Naive thymus-derived CD8-positive, alpha-beta T cell (primary cell): ENCODE results near the gene GATD1. TPM values are rescaled to one million over a fixed set of nuclear protein-coding genes. Genes with fewer than 3 reads are reported as not detected.

ENCODE experiments used
- ATAC-seq, 2 donors: fragments of 150-1000 bp; cut with Tn5 transposase in 1 of 2; sonication (Bioruptor Pico), chemical (Tn5 transposase) in 1 of 2; 1 replicate in 1 of 2; 2 replicates in 1 of 2; pipeline ENCODE4 v1.10.0; 2021; ENCODE audit warnings: mild to moderate bottlenecking in 2 of 2, moderate library complexity in 2 of 2
- POLR2A ChIA-PET: fragments of 350-600 bp; sonication (Branson Sonifier 250); formaldehyde crosslinking; loops from one replicate; lab custom pipeline; 2021; ENCODE audit warnings: antibody characterized with exemption; lab: Charles Lee
- DNase-seq, 10 donors: peaks; one replicate each; pipeline versions ENCODE4 v3.0.0 to v3.0.0-alpha.2; 2020 to 2022
- H3K27ac Mint-ChIP-seq, 10 donors: one replicate each; pipeline ENCODE4 v1.8.0; 2020 to 2022; ENCODE audit warnings: mild to moderate bottlenecking in 10 of 10, mixed read lengths in 10 of 10, moderate library complexity in 4 of 10, inconsistent platforms in 1 of 10
- H3K27me3 Mint-ChIP-seq, 5 donors: one replicate each; pipeline ENCODE4 v1.8.0; 2021 to 2022; ENCODE audit warnings: mixed read lengths in 5 of 5
- H3K36me3 Mint-ChIP-seq, 3 donors: one replicate each; pipeline ENCODE4 v1.8.0; 2020 to 2022; ENCODE audit warnings: mixed read lengths in 3 of 3, mild to moderate bottlenecking in 2 of 3, inconsistent platforms in 1 of 3
- H3K4me1 Mint-ChIP-seq, 4 donors: one replicate each; pipeline ENCODE4 v1.8.0; 2021 to 2022; ENCODE audit warnings: mixed read lengths in 4 of 4
- H3K4me3 Mint-ChIP-seq, 10 donors: one replicate each; pipeline ENCODE4 v1.8.0; 2020 to 2022; ENCODE audit warnings: mild to moderate bottlenecking in 10 of 10, mixed read lengths in 10 of 10, moderate library complexity in 6 of 10, inconsistent platforms in 1 of 10
- H3K9me3 Mint-ChIP-seq, 9 donors: one replicate each; pipeline ENCODE4 v1.8.0; 2020 to 2022; ENCODE audit warnings: mixed read lengths in 9 of 9, mild to moderate bottlenecking in 3 of 9, inconsistent platforms in 1 of 9, moderate library complexity in 1 of 9
- polyA plus RNA-seq, 3 donors: library from polyadenylated mRNA; unstranded; fragments of 300-500 nt; fragmentation: Illumina TruSeq; gene quantifications; one replicate each; pipeline ENCODE4 v1.2.3, GENCODE V29; 2021
- total RNA-seq, 8 experiments: library from RNA in 2 of 8; stranded (reverse) in 2 of 8; gene quantifications; one replicate each; pipeline ENCODE4 v1.2.3 and lab custom pipeline; 2021 to 2026

The GATD1 gene
- total and polyA plus RNA-seq, 5 experiments from 2014 or later = 7.2 to 65.6 (median 20.7) TPM

GRCh38 chr11:819943-820649 lies 42.8 kb upstream of the GATD1 start:
- H3K36me3 Mint-ChIP-seq = peaks cover 0 to 28% (median 10%) of the 10 kb centered on the region in 3 donors
- POLR2A ChIA-PET = interaction anchor here (0.6 to 6.0 kb wide), 17 partner anchors 9 to 613 kb away, joined by 3 to 127 read pairs (median 9); partner anchors contain the start of genes BET1L, CD151, CHID1 and CRACR2B
- peak overlapping the region; percentile 79 to 92 (median 88) for H3K4me3 Mint-ChIP-seq
- H3K27ac Mint-ChIP-seq = peak overlapping the region; percentile 57 to 95 (median 89)
- H3K4me1 Mint-ChIP-seq = peaks cover 4 to 22% (median 20%) of the 10 kb centered on the region in 4 donors
- H3K27me3 Mint-ChIP-seq = peaks cover 0 to 5% (median 0%) of the 10 kb centered on the region in 5 donors
- no peaks in the 10 kb centered on the region for H3K9me3 Mint-ChIP-seq
- DNase-seq (peak; percentile 92 to 97 (median 96)), ATAC-seq (peak; percentile 79 to 81)

GRCh38 chr11:819129-819931 lies 42.0 kb upstream of the GATD1 start:
- ATAC-seq (peak; percentile 71 to 72), DNase-seq (peak; percentile 87 to 98 (median 93))
- H3K4me1 Mint-ChIP-seq = peaks cover 4 to 20% (median 20%) of the 10 kb centered on the region in 4 donors
- no peaks in the 10 kb centered on the region for H3K9me3 Mint-ChIP-seq
- H3K36me3 Mint-ChIP-seq = peaks cover 0 to 23% (median 4%) of the 10 kb centered on the region in 3 donors
- POLR2A ChIA-PET = interaction anchor here (0.6 to 6.0 kb wide), 25 partner anchors 8 to 612 kb away, joined by 3 to 127 read pairs (median 5); partner anchors contain the start of genes BET1L, CD151, CHID1 and CRACR2B
- H3K27me3 Mint-ChIP-seq = peaks cover 0 to 2% (median 0%) of the 10 kb centered on the region in 5 donors
- peak overlapping the region; percentile 77 to 92 (median 86) for H3K4me3 Mint-ChIP-seq
- peak overlapping the region in 9 of 10 donors; percentile 57 to 95 (median 89) for H3K27ac Mint-ChIP-seq

DNA sequence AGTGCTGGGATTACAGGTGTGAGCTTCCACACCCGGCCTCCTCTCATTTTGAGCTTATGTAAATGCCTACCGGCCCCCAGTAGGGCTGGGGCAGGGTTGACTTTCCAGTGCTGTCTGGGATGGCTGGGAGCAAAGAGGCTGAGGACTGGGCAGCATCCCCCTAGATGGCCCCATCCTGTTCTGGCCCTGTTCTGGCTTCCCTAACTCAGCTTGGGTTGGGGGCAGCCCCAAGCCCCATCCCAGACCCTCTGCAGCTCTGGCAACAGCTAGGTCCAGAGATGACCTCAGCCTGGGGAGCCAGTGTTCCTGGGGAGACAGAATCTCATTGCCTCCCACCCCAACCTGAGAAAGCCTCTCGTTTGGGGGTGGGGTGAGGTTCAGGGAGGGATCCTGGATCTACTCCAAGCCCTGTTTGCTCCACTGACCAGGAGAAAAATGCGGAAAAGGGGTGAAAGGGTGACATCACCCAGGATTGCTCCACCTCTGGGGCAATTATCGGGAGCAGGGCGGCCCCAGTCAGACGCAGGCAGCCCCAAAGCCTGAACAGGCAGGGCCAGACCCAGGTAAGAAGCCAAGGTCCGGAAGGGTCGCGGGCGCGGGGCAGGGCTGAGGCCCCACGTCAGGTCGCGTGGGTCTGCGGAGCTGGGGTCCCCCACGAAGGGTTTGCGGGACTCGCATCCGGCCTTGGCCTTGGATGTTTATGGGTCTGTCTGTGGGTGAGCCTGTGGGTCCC lies 41.3 kb upstream of the GATD1 start, which contains the start of gene PNPLA2:
PNPLA2 (plus strand) TSS at position 519 of the 733 bp plus-strand sequence. CDS start 805 bp downstream, outside the sequence.
- peak within 1 kb of the TSS; percentile 57 to 95 (median 89) for H3K27ac Mint-ChIP-seq
- DNase-seq (no peak), ATAC-seq (no peak)
- H3K4me3 Mint-ChIP-seq = peak within 1 kb of the TSS; percentile 78 to 92 (median 86)
- peaks cover 6 to 22% (median 20%) of the 10 kb centered on the region in 4 donors for H3K4me1 Mint-ChIP-seq
- H3K9me3 Mint-ChIP-seq = no peaks in the 10 kb centered on the region
- POLR2A ChIA-PET = interaction anchor here (0.8 to 6.0 kb wide), 20 partner anchors 7 to 611 kb away, joined by 3 to 127 read pairs (median 6); partner anchors contain the start of genes BET1L, CD151, CHID1 and CRACR2B
- H3K36me3 Mint-ChIP-seq = peaks cover 0 to 21% (median 4%) of the 10 kb centered on the region in 3 donors
- H3K27me3 Mint-ChIP-seq = peaks cover 0 to 2% (median 0%) of the 10 kb centered on the region in 5 donors

GRCh38 chr11:816433-816779 lies 39.1 kb upstream of the GATD1 start:
- POLR2A ChIA-PET = interaction anchor here (0.6 to 5.7 kb wide), 4 partner anchors 12 to 310 kb away, joined by 3 to 67 read pairs (median 4); partner anchors contain the start of genes PIDD1 and RNH1
- H3K4me1 Mint-ChIP-seq = peaks cover 4 to 28% (median 22%) of the 10 kb centered on the region in 4 donors
- no peaks in the 10 kb centered on the region for H3K9me3 Mint-ChIP-seq
- no peaks in the 10 kb centered on the region for H3K27me3 Mint-ChIP-seq
- ATAC-seq = no peak
- peak overlapping the region in 2 of 10 donors; percentile 19 to 62 for H3K4me3 Mint-ChIP-seq
- peak overlapping the region in 1 of 10 donors; percentile 33 for H3K27ac Mint-ChIP-seq
- no peak for DNase-seq
- peaks cover 0 to 22% (median 2%) of the 10 kb centered on the region in 3 donors for H3K36me3 Mint-ChIP-seq

DNA sequence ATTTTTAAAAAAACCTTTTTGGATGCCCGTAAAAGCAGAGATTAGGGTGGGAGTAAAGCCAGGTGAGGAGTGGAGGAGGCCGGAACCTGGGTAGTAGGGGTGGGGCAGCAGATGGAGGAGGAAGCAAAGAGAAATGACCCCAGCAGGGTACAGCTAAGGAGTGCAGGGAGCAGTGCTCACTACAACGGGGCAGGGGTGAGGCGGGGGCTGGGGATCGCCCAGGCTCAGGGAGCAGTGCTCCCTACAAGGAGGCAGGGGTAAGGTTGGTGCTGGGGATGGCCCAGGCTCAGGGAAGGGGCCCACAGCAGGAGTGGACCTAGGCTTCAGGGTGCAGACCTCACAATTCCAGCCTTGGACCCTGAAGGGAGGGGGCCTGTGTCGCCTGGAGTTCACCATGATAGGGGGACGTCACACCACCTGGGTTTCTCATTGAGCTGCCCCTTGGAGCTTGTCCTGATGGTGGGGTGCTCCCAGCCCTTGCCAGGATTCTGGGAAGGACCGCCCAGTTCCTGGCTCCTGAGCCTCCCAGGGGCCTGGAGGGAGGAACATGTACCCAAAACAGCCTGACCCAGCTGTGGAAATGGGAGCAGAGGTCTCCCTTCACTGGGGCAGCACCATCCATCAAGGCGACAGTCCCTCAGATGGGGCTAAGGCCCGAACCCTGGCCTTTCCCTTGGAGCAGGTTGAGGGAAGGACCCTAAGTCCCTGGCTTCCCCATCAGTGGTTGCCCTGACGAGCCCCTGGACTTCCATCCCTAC lies 38.6 kb upstream of the GATD1 start:
- ATAC-seq (no peak), DNase-seq (no peak)
- H3K4me1 Mint-ChIP-seq = peaks cover 2 to 29% (median 22%) of the 10 kb centered on the region in 4 donors
- no peaks in the 10 kb centered on the region for H3K9me3 Mint-ChIP-seq
- H3K4me3 Mint-ChIP-seq = peak overlapping the region in 2 of 10 donors; percentile 19 to 62
- no peaks in the 10 kb centered on the region for H3K27me3 Mint-ChIP-seq
- no peak overlapping the region for H3K27ac Mint-ChIP-seq
- POLR2A ChIA-PET = interaction anchor here (0.6 to 5.7 kb wide), 3 partner anchors 11 to 37 kb away, joined by 3 to 67 read pairs (median 5); partner anchors contain the start of gene PIDD1
- H3K36me3 Mint-ChIP-seq = peaks cover 0 to 25% (median 2%) of the 10 kb centered on the region in 3 donors

DNA sequence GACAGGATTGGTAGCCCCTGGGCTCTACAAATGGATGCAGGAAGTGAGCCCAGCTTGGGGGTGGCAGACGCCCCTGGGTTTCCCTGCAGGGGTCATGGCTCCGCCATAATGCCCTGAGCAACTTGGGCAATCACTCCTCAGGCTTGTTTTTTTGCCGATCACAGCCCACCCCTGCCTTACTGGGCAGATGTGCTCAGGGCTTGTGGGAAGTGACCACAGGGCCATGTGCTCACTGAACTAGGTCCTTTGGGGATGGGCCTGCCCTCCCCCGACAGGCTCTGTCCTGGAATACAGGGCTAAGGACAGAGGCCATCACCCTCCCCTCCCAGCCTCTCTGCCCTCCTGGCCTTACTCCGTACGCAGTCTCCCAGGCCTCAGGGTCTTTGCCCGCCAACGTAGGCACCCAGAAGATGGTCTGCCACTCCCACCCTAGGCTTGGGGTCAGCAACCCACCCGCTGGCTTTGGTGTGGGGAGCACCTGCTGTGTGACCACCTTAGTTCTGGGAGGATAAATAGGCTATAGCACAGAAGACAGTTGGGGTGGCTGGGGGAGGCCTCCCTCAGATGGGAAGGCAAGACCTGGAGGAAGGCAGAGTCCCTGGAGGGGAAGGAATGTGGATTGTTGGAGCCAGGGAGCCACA lies 36.3 kb upstream of the GATD1 start:
- H3K4me1 Mint-ChIP-seq = peaks cover 7 to 33% (median 29%) of the 10 kb centered on the region in 4 donors
- peak overlapping the region in 1 of 10 donors; percentile 61 for H3K4me3 Mint-ChIP-seq
- peak overlapping the region in 4 of 10 donors; percentile 34 to 64 (median 53) for H3K27ac Mint-ChIP-seq
- POLR2A ChIA-PET = interaction anchor here (0.6 to 1.5 kb wide), 4 partner anchors 15 to 124 kb away, joined by 3 to 7 read pairs (median 3); no protein-coding TSS in a partner anchor
- H3K9me3 Mint-ChIP-seq = no peaks in the 10 kb centered on the region
- no peaks in the 10 kb centered on the region for H3K27me3 Mint-ChIP-seq
- no peak for ATAC-seq
- DNase-seq = no peak
- peaks cover 0 to 27% (median 2%) of the 10 kb centered on the region in 3 donors for H3K36me3 Mint-ChIP-seq

- Mint-ChIP-seq H3K27ac (peak overlapping the region in 3 of 10 donors; percentile 11 to 80 (median 19)), H3K4me1 (peaks cover 7 to 36% (median 30%) of the 10 kb centered on the region in 4 donors), H3K27me3 (no peaks in the 10 kb centered on the region), H3K4me3 (peak overlapping the region in 1 of 10 donors; percentile 26), H3K9me3 (no peaks in the 10 kb centered on the region), H3K36me3 (peaks cover 0 to 27% (median 2%) of the 10 kb centered on the region in 3 donors)
- POLR2A ChIA-PET = interaction anchor here (0.6 to 1.5 kb wide), 3 partner anchors 16 to 118 kb away, joined by 3 to 7 read pairs (median 3); no protein-coding TSS in a partner anchor
- no peak for DNase-seq
- ATAC-seq = no peak
Measured at GRCh38 chr11:813072-813455, 35.8 kb upstream of the GATD1 start.

DNA sequence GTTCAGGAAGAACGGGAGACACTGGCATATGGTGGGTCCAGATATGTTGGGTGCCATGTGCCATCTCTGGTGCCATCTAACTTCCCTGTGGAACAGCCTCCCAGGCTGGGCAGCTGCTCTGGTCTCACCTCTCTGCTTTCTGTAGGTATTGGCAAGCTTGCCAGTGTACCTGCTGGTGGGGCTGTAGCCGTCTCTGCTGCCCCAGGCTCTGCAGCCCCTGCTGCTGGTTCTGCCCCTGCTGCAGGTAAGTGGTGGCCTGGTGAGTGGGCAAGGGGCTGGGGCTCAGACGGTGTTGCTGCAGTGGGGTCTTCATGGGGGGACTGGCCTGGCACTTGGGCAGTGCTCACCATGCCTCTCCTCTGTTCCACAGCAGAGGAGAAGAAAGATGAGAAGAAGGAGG lies 35.1 kb upstream of the GATD1 start:
- POLR2A ChIA-PET = interaction anchor here (1.4 to 1.5 kb wide), 3 partner anchors 16 to 28 kb away, joined by 3 to 7 read pairs (median 4); no protein-coding TSS in a partner anchor

GRCh38 chr11:811446-812245 lies 34.4 kb upstream of the GATD1 start:
- peak overlapping the region; percentile 79 to 98 (median 86) for H3K4me3 Mint-ChIP-seq
- H3K27me3 Mint-ChIP-seq = no peaks in the 10 kb centered on the region
- peaks cover 0 to 27% (median 2%) of the 10 kb centered on the region in 3 donors for H3K36me3 Mint-ChIP-seq
- peaks cover 10 to 41% (median 35%) of the 10 kb centered on the region in 4 donors for H3K4me1 Mint-ChIP-seq
- ATAC-seq (no peak), DNase-seq (no peak)
- POLR2A ChIA-PET = interaction anchor here (0.6 to 1.9 kb wide), 3 partner anchors 9 to 68 kb away, joined by 4 to 34 read pairs (median 4); partner anchors contain the start of gene PNPLA2
- H3K27ac Mint-ChIP-seq = peak overlapping the region in 9 of 10 donors; percentile 31 to 95 (median 86)
- no peaks in the 10 kb centered on the region for H3K9me3 Mint-ChIP-seq

More for the DNA sequence above, 35.1 kb upstream of the GATD1 start:
- Mint-ChIP-seq H3K36me3 (peaks cover 0 to 27% (median 2%) of the 10 kb centered on the region in 3 donors), H3K4me3 (peak overlapping the region in 6 of 10 donors; percentile 18 to 98 (median 36)), H3K27ac (peak overlapping the region in 8 of 10 donors; percentile 8 to 80 (median 45)), H3K27me3 (no peaks in the 10 kb centered on the region), H3K4me1 (peaks cover 10 to 41% (median 35%) of the 10 kb centered on the region in 4 donors), H3K9me3 (no peaks in the 10 kb centered on the region)
- DNase-seq (no peak), ATAC-seq (no peak)
